IMR-90 (cell line): Measurements from ENCODE around the gene POU6F1. TPM values are rescaled to one million over a fixed set of nuclear protein-coding genes. Genes with fewer than 3 reads are reported as not detected.

Experiments used
- ATAC-seq: fragments of 200-7000 bp; cut with Tn5 transposase; 2 replicates; pipeline ENCODE4 v1.9.1; 2020; ENCODE audit warnings: low read depth, mild to moderate bottlenecking, moderate library complexity
- BruUV-seq: library from RNA; stranded (reverse); fragments of 400-500 nt; replicated peaks from 2 replicates; lab custom pipeline; 2021; lab: Mats Ljungman, UMichigan
- CTCF ChIA-PET: fragments of 300-600 bp; formaldehyde crosslinking; extraction: SDS; loops from one replicate; lab custom pipeline; 2021; ENCODE audit warnings: antibody characterized with exemption; lab: Yijun Ruan, JAX
- POLR2A ChIA-PET: fragments of 300-600 bp; sonication (Branson Sonifier 250); formaldehyde crosslinking; loops from one replicate; lab custom pipeline; 2022; ENCODE audit warnings: antibody characterized with exemption; ENCODE audit not compliant: unreplicated experiment; lab: Charles Lee
- DNase-seq: peaks from one replicate; pipeline ENCODE4 v3.0.0; 2013
- H2AFZ ChIP-seq: replicated peaks from 2 replicates; pipeline ENCODE3; 2013; ENCODE audit warnings: low read length, mild to moderate bottlenecking; ENCODE audit not compliant: poor library complexity
- H2AK5ac ChIP-seq: 2 replicates; pipeline ENCODE4 v1.6.1; 2013; ENCODE audit warnings: low read depth, low read length, inconsistent platforms
- H2AK9ac ChIP-seq: replicated peaks from 2 replicates; pipeline ENCODE3; 2013; ENCODE audit warnings: mild to moderate bottlenecking, low read depth, low read length, moderate library complexity; ENCODE audit not compliant: poor library complexity
- H2BK120ac ChIP-seq: 2 replicates; pipeline ENCODE4 v1.6.1; 2013; ENCODE audit warnings: low read depth, low read length, inconsistent platforms
- H2BK15ac ChIP-seq: 3 replicates; pipeline ENCODE4 v1.6.1; 2013; ENCODE audit warnings: low read depth, low read length, inconsistent platforms
- H2BK20ac ChIP-seq: 2 replicates; pipeline ENCODE4 v1.6.1; 2013; ENCODE audit warnings: low read depth, mild to moderate bottlenecking, inconsistent platforms, low read length, moderate library complexity
- H2BK5ac ChIP-seq: 2 replicates; pipeline ENCODE4 v1.6.1; 2013; ENCODE audit warnings: mild to moderate bottlenecking, low read depth, low read length, inconsistent platforms; ENCODE audit not compliant: poor library complexity, severe bottlenecking
- H3K14ac ChIP-seq: replicated peaks from 2 replicates; pipeline ENCODE4 v1.6.1; 2013; ENCODE audit warnings: low read depth, low read length, inconsistent platforms
- H3K18ac ChIP-seq: 2 replicates; pipeline ENCODE4 v1.6.1; 2013; ENCODE audit warnings: low read depth, low read length, control low read depth
- H3K23ac ChIP-seq: 2 replicates; pipeline ENCODE4 v1.6.1; 2013; ENCODE audit warnings: low read depth, low read length, inconsistent platforms
- H3K27ac ChIP-seq: 2 replicates; pipeline ENCODE4 v1.5.1; 2013; ENCODE audit warnings: mild to moderate bottlenecking, control low read depth, low read length; ENCODE audit not compliant: insufficient read depth
- H3K27me3 ChIP-seq: 2 replicates; pipeline ENCODE4 v1.6.1; 2013; ENCODE audit warnings: low read length; ENCODE audit not compliant: control insufficient read depth, insufficient read depth
- H3K36me3 ChIP-seq: 2 replicates; pipeline ENCODE4 v1.6.1; 2013; ENCODE audit warnings: low read length, mixed read lengths; ENCODE audit not compliant: control insufficient read depth, insufficient read depth
- H3K4ac ChIP-seq: 2 replicates; pipeline ENCODE4 v1.6.1; 2013; ENCODE audit warnings: low read depth, low read length, inconsistent platforms
- H3K4me1 ChIP-seq: 2 replicates; pipeline ENCODE4 v1.6.1; 2013; ENCODE audit warnings: low read length, mixed read lengths; ENCODE audit not compliant: control insufficient read depth, insufficient read depth
- H3K4me2 ChIP-seq: 2 replicates; pipeline ENCODE4 v1.6.1; 2013; ENCODE audit warnings: low read depth, mild to moderate bottlenecking, control low read depth, low read length, moderate library complexity
- H3K4me3 ChIP-seq: 2 replicates; pipeline ENCODE4 v1.5.1; 2013; ENCODE audit warnings: low read depth, mild to moderate bottlenecking, control low read depth, low read length, moderate library complexity; ENCODE audit not compliant: insufficient read depth
- H3K56ac ChIP-seq: 2 replicates; pipeline ENCODE4 v1.6.1; 2013; ENCODE audit warnings: low read length, inconsistent platforms; ENCODE audit not compliant: insufficient read depth; ENCODE audit errors: extremely low read depth
- H3K79me1 ChIP-seq, 2 experiments: 2 replicates each; pipeline ENCODE4 v1.6.1; 2013; ENCODE audit warnings: low read length in 2 of 2, inconsistent platforms in 1 of 2, low read depth in 1 of 2
- H3K9ac ChIP-seq: 2 replicates; pipeline ENCODE4 v1.6.1; 2013; ENCODE audit warnings: low read depth, low read length, control low read depth
- H3K9me1 ChIP-seq: 2 replicates; pipeline ENCODE4 v1.6.1; 2013; ENCODE audit warnings: low read length, inconsistent platforms; ENCODE audit not compliant: insufficient read depth
- H3K9me3 ChIP-seq: 2 replicates; pipeline ENCODE4 v1.6.1; 2013; ENCODE audit warnings: low read length; ENCODE audit not compliant: control insufficient read depth, insufficient read depth
- H4K20me1 ChIP-seq: 2 replicates; pipeline ENCODE4 v1.6.1; 2013; ENCODE audit warnings: low read length, inconsistent platforms; ENCODE audit not compliant: insufficient read depth
- H4K5ac ChIP-seq: 2 replicates; pipeline ENCODE4 v1.6.1; 2013; ENCODE audit warnings: mild to moderate bottlenecking, low read depth, low read length, control low read depth
- H4K8ac ChIP-seq, 2 experiments: 2 replicates each; pipeline ENCODE4 v1.6.1; 2013; ENCODE audit warnings: low read depth in 2 of 2, low read length in 2 of 2, control low read depth in 1 of 2, inconsistent platforms in 1 of 2
- H4K91ac ChIP-seq: 2 replicates; pipeline ENCODE4 v1.6.1; 2013; ENCODE audit warnings: low read depth, low read length, inconsistent platforms; ENCODE audit not compliant: insufficient read depth
- BHLHE40 ChIP-seq: fragments of 150-350 bp; IDR thresholded peaks from 2 replicates; pipeline ENCODE4 v1.6.1; 2016; ENCODE audit warnings: mild to moderate bottlenecking, low read depth, low read length
- CEBPB ChIP-seq: IDR thresholded peaks from 2 replicates; pipeline ENCODE4 v1.6.1; 2012; ENCODE audit warnings: low read depth, low read length, improper control_type of control experiment
- CTCF ChIP-seq: conservative IDR thresholded peaks from 2 replicates; pipeline ENCODE4 v1.5.1; 2012; ENCODE audit warnings: mild to moderate bottlenecking, low read depth, low read length, improper control_type of control experiment
- FOS ChIP-seq: fragments of 150-350 bp; IDR thresholded peaks from 2 replicates; pipeline ENCODE4 v1.6.1; 2016; ENCODE audit warnings: low read depth, low read length
- MXI1 ChIP-seq: IDR thresholded peaks from 2 replicates; pipeline ENCODE4 v1.6.1; 2012; ENCODE audit warnings: low read depth, mild to moderate bottlenecking, low read length, moderate library complexity, borderline replicate concordance
- NFE2L2 ChIP-seq: fragments of 150-350 bp; IDR thresholded peaks from 2 replicates; pipeline ENCODE4 v1.6.1; 2016; ENCODE audit warnings: low read depth, mild to moderate bottlenecking, low read length
- POLR2A ChIP-seq: IDR thresholded peaks from 2 replicates; pipeline ENCODE4 v1.6.1; 2012; ENCODE audit warnings: mild to moderate bottlenecking, low read depth, low read length
- RAD21 ChIP-seq: IDR thresholded peaks from 2 replicates; pipeline ENCODE4 v1.6.1; 2012; ENCODE audit warnings: low read length, improper control_type of control experiment
- RFX5 ChIP-seq: IDR thresholded peaks from 2 replicates; pipeline ENCODE4 v1.8.0; 2012; ENCODE audit warnings: low read depth, mild to moderate bottlenecking, low read length, moderate library complexity
- WGBS, 2 experiments: methylation state at CpG; one replicate each; pipeline versions ENCODE4 v1.1.5 to v1.1.7; 2013; ENCODE audit warnings: missing lambda C conversion rate in 2 of 2; ENCODE audit not compliant: insufficient read length in 1 of 2; ENCODE audit errors: extremely low coverage in 2 of 2; 5-methylcytosine and 5-hydroxymethylcytosine counted together
- dilution Hi-C: fragments of 300-500 bp; cut with HindIII; formaldehyde crosslinking; loops from one replicate; pipeline ENCODE4 v1.14.3; 2018; ENCODE audit warnings: low sequenced_read_pairs; ENCODE audit not compliant: unreplicated experiment
- in situ Hi-C: fragments of 300-500 bp; cut with MboI; formaldehyde crosslinking; loops from 3 replicates; pipeline ENCODE4 v1.14.3; 2019; ENCODE audit warnings: low sequenced_read_pairs, inconsistent platforms, mixed read lengths
- intact Hi-C: fragments of 100-400 bp; cut with micrococcal nuclease; formaldehyde crosslinking; loops from 2 replicates; pipeline ENCODE4 v1.10.0; 2022
- polyA plus RNA-seq, 3 experiments: library from polyadenylated mRNA; depleted of rRNA; stranded (reverse); fragments of >200 nt; gene quantifications; 2 replicates each; pipeline ENCODE4 v1.2.3, GENCODE V29; 2012; ENCODE audit warnings: low replicate concordance in 1 of 3
- total RNA-seq: library from RNA; depleted of rRNA; stranded (reverse); fragments of >200 nt; gene quantifications from 2 replicates; pipeline ENCODE4 v1.2.3, GENCODE V29; 2012
- TF ChIP-seq, protein P1 (sequence below): fragments of 150-350 bp; IDR thresholded peaks from 2 replicates; pipeline ENCODE4 v1.6.1; 2016; ENCODE audit warnings: low read depth, mild to moderate bottlenecking, low read length, moderate library complexity, borderline replicate concordance

POU6F1 gene
- total and polyA plus RNA-seq, 2 of the 4 experiments (the other 2 are of a cell fraction) = 0.90 to 3.6 TPM

- H3K4me2 ChIP-seq = peak overlapping the region; percentile 91
- peak overlapping the region; percentile 92 for H2AFZ ChIP-seq
- H4K91ac ChIP-seq = peak overlapping the region; percentile 67
- H2BK15ac ChIP-seq = no peak overlapping the region
- H2BK20ac ChIP-seq = no peak overlapping the region
- peaks cover 21 to 47% of the 10 kb centered on the region in 2 experiments for H3K79me1 ChIP-seq
- peak overlapping the region; percentile 73 for H3K4me3 ChIP-seq
- 0 out of 2 replicates have a peak overlapping the region, but pooled peaks have one; percentile 2 for H3K56ac ChIP-seq
- H3K4me1 ChIP-seq = peaks cover 8% of the 10 kb centered on the region
- H4K8ac ChIP-seq = peak overlapping the region; percentile 89 to 97
- H3K9ac ChIP-seq = peak overlapping the region; percentile 76
- peak overlapping the region; percentile 8; the same call in 1 of the 2 replicates for H2BK120ac ChIP-seq
- dilution Hi-C loops = no loop called here
- H3K9me3 ChIP-seq = no peaks in the 10 kb centered on the region
- H4K20me1 ChIP-seq = peaks cover 9% of the 10 kb centered on the region; the same call in 1 of the 2 replicates
- 14% methylated on average over 6 of the region's 10 CpGs; no CpG with 5 or more reads in 1 of the 2 experiments for WGBS, 2 experiments
- peaks cover 21% of the 10 kb centered on the region for H3K36me3 ChIP-seq
- H3K14ac ChIP-seq = peak overlapping the region; percentile 89
- intact Hi-C loops = loop anchor here (2.0 to 5.0 kb wide), 2 partner anchors 65 to 156 kb away; partner anchors contain the start of genes CSRNP2 and TFCP2
- H3K4ac ChIP-seq = peak overlapping the region; percentile 81
- H3K9me1 ChIP-seq = peaks cover 16% of the 10 kb centered on the region
- H2AK9ac ChIP-seq = peak overlapping the region; percentile 56
- CTCF ChIA-PET = interaction anchor here (0.8 kb wide), 1 partner anchor 14 kb away, joined by 3 read pairs; no protein-coding TSS in a partner anchor
- no TSS peak for BruUV-seq
- H3K27ac ChIP-seq = peak overlapping the region; percentile 24
- no peak for ATAC-seq
- no peak for DNase-seq
- H3K27me3 ChIP-seq = no peaks in the 10 kb centered on the region
- H3K23ac ChIP-seq = peak overlapping the region; percentile 9; the same call in 1 of the 2 replicates
- H2AK5ac ChIP-seq = peak overlapping the region; percentile 8; the same call in 1 of the 2 replicates
- H4K5ac ChIP-seq = peak overlapping the region; percentile 89
- in situ Hi-C loops = no loop called here
- no peak for TF ChIP-seq MXI1
- TF ChIP-seq NFE2L2 = no peak
- TF ChIP-seq CEBPB = no peak
- TF ChIP-seq, protein P1, sequence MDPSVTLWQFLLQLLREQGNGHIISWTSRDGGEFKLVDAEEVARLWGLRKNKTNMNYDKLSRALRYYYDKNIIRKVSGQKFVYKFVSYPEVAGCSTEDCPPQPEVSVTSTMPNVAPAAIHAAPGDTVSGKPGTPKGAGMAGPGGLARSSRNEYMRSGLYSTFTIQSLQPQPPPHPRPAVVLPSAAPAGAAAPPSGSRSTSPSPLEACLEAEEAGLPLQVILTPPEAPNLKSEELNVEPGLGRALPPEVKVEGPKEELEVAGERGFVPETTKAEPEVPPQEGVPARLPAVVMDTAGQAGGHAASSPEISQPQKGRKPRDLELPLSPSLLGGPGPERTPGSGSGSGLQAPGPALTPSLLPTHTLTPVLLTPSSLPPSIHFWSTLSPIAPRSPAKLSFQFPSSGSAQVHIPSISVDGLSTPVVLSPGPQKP = no peak
- TF ChIP-seq BHLHE40 = no peak
- no peak for TF ChIP-seq FOS
- TF ChIP-seq RAD21 = no peak
- TF ChIP-seq CTCF = no peak
- no peak for TF ChIP-seq RFX5
- TF ChIP-seq POLR2A = no peak
- no peak overlapping the region for H2BK5ac ChIP-seq
- peak overlapping the region; percentile 71 for H3K18ac ChIP-seq
- POLR2A ChIA-PET = interaction anchor here (0.9 to 1.3 kb wide), 3 partner anchors 15 to 155 kb away, joined by 3 to 5 read pairs (median 4); partner anchors contain the start of genes CSRNP2 and POU6F1
Measured at GRCh38 chr12:51238037-51238509, 20.2 kb upstream of the POU6F1 start.
